Progenitor cell of endocrine pancreas (in vitro differentiated cells): Measurements from ENCODE around the gene IRF5. TPM values are rescaled to one million over a fixed set of nuclear protein-coding genes. Genes with fewer than 3 reads are reported as not detected.
A peak's percentile ranks its signal among the peaks of the same experiment; 100 is the strongest.

ENCODE experiments used
- DNase-seq: peaks from one replicate; pipeline ENCODE4 v3.0.0; 2021; ENCODE audit warnings: low spot score; ENCODE audit not compliant: unreplicated experiment
- H3K27ac Mint-ChIP-seq: 2 replicates; pipeline ENCODE4 v1.8.0; 2021; ENCODE audit warnings: mild to moderate bottlenecking, moderate library complexity, mixed read lengths
- H3K27me3 Mint-ChIP-seq: 2 replicates; pipeline ENCODE4 v1.8.0; 2021; ENCODE audit warnings: mixed read lengths
- H3K36me3 Mint-ChIP-seq: 2 replicates; pipeline ENCODE4 v1.8.0; 2022; ENCODE audit warnings: mixed read lengths; ENCODE audit not compliant: insufficient read depth
- H3K4me1 Mint-ChIP-seq: 2 replicates; pipeline ENCODE4 v1.8.0; 2021; ENCODE audit warnings: low read depth, mixed read lengths
- H3K4me3 Mint-ChIP-seq: 2 replicates; pipeline ENCODE4 v1.8.0; 2021; ENCODE audit warnings: low read depth, mild to moderate bottlenecking, moderate library complexity, mixed read lengths
- H3K9me3 Mint-ChIP-seq: 2 replicates; pipeline ENCODE4 v1.8.0; 2021; ENCODE audit warnings: low read depth, mixed read lengths
- CTCF ChIP-seq: fragments of 200-600 bp; sonication (generic); IDR thresholded peaks from one replicate; pipeline ENCODE4 v1.5.0; 2021; ENCODE audit warnings: antibody characterized with exemption, mild to moderate bottlenecking; ENCODE audit not compliant: unreplicated experiment
- long read RNA-seq: library from polyadenylated mRNA; unstranded; transcript quantifications from one replicate; pipeline ENCODE4 v2.0.0, GENCODE V29; 2020
- total RNA-seq: library from RNA; stranded (reverse); gene quantifications from 2 replicates; pipeline ENCODE4 v1.2.1, GENCODE V29; 2021

Gene IRF5, protein sequence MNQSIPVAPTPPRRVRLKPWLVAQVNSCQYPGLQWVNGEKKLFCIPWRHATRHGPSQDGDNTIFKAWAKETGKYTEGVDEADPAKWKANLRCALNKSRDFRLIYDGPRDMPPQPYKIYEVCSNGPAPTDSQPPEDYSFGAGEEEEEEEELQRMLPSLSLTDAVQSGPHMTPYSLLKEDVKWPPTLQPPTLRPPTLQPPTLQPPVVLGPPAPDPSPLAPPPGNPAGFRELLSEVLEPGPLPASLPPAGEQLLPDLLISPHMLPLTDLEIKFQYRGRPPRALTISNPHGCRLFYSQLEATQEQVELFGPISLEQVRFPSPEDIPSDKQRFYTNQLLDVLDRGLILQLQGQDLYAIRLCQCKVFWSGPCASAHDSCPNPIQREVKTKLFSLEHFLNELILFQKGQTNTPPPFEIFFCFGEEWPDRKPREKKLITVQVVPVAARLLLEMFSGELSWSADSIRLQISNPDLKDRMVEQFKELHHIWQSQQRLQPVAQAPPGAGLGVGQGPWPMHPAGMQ
- total RNA-seq: 0.44 and 0.69 TPM in 2 replicates
- long read RNA-seq, partial matches to known transcripts: 0 of 1 reads
- long read RNA-seq, other reads (novel, unspliced or antisense): 1 of 1 reads

GRCh38 chr7:128937647-128938543, at the start of gene IRF5:
Gene IRF5, plus strand, starts transcription at chr7:128937927. Its CDS starts 4,155 bp downstream, at chr7:128942082.
- DNase-seq: peak; percentile 29
- Mint-ChIP-seq H3K9me3 (no peaks in the 10 kb centered on the region), H3K4me3 (peak within 1 kb of the TSS; percentile 70), H3K27me3 (peaks cover 57% of the 10 kb centered on the region), H3K4me1 (peaks cover 4% of the 10 kb centered on the region), H3K27ac (no peak within 1 kb of the TSS), H3K36me3 (no peaks in the 10 kb centered on the region)
- TF ChIP-seq CTCF: peak; percentile 4

DNA sequence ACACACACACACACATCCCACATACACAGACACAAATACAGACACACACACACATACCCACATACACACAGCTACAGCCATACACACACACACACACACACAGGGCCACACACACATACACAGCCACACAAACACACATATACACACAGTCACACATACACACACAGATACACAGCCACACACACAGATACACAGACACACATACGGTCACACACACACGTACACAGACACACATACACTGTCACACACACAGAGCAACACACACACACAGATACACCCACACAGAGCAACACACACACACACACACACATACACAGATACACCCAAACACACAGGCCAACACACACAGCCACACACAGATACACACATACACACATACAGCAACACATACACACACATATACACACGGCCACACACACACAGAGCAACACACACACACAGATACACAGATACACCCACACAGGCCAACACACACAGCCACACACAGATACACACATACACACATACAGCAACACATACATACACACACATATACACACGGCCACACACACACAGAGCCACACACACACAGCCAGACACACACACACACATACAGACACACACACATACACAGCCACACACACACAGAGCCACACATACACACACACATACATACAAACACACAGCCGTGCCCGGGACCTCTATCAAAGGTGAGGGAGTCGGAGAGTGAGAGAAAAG, 49.5 kb upstream of the IRF5 start:
- no peak overlapping the region for H3K4me3 Mint-ChIP-seq
- H3K27ac Mint-ChIP-seq: no peak overlapping the region
- TF ChIP-seq CTCF: no peak
- no peaks in the 10 kb centered on the region for H3K9me3 Mint-ChIP-seq
- no peak for DNase-seq
- H3K27me3 Mint-ChIP-seq: peaks cover 11% of the 10 kb centered on the region
- no peaks in the 10 kb centered on the region for H3K36me3 Mint-ChIP-seq
- H3K4me1 Mint-ChIP-seq: no peaks in the 10 kb centered on the region

- TF ChIP-seq CTCF: no peak
- Mint-ChIP-seq H3K36me3 (no peaks in the 10 kb centered on the region), H3K27me3 (peaks cover 11% of the 10 kb centered on the region), H3K27ac (no peak overlapping the region), H3K4me1 (no peaks in the 10 kb centered on the region), H3K4me3 (no peak overlapping the region), H3K9me3 (no peaks in the 10 kb centered on the region)
- no peak for DNase-seq
These were observed 49.0 kb upstream of the IRF5 start for GRCh38 chr7:128888756-128889095.

DNA sequence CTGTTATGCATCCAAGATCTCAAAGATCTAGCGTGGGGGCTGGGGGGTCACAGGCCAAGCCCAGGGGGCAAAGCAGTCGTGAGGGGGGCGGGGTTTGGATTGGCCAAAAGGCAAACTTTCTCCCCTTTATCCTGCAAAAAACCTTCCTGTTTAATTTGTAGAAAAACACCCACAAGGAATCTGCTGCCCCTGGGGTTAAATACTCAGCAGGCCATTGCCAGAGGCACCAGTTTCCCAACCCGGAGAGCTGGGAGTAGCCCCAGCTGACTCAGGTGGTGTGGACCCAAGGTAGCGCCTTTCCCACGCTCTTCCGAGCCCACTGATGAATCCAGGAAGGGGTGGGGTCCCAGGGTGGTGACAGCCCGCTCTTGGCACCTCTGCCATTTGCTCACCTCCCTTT, 48.6 kb upstream of the IRF5 start:
- no peak for DNase-seq
- Mint-ChIP-seq H3K27me3 (peaks cover 11% of the 10 kb centered on the region), H3K27ac (no peak overlapping the region), H3K9me3 (no peaks in the 10 kb centered on the region), H3K4me3 (no peak overlapping the region), H3K36me3 (no peaks in the 10 kb centered on the region), H3K4me1 (no peaks in the 10 kb centered on the region)
- no peak for TF ChIP-seq CTCF
